Measurements from ENCODE around the gene AATK. TPM values are rescaled to one million over a fixed set of nuclear protein-coding genes. Genes with fewer than 3 reads are reported as not detected.

The AATK gene
- total and polyA plus RNA-seq, 2 experiments from 2014 or later: 5.7 to 6.3 TPM

GRCh38 chr17:81117672-81118198 is 48.3 kb downstream of the AATK start:
- Histone ChIP-seq H3K9me3 (ENCODE audit: low read depth) (no peaks in the 10 kb centered on the region), H2AFZ (no peak overlapping the region), H3K36me3 (replicated peaks; ENCODE audit: insufficient read depth, low read depth) (no peaks in the 10 kb centered on the region), H4K20me1 (ENCODE audit: insufficient read depth, poor library complexity, severe bottlenecking) (no peaks in the 10 kb centered on the region), H3K4me3 (no peak overlapping the region), H3K27me3 (no peaks in the 10 kb centered on the region), H3K9me2 (replicated peaks; ENCODE audit: insufficient read depth) (no peaks in the 10 kb centered on the region), H3K4me2 (no peak overlapping the region), H3K27ac (no peak overlapping the region), H3K4me1 (ENCODE audit: insufficient read depth) (no peaks in the 10 kb centered on the region), H3K79me2 (no peaks in the 10 kb centered on the region)
- DNase-seq (ENCODE audit: low spot score): no peak
- no peak for TF ChIP-seq CTCF (IDR thresholded peaks at IDR 0.05; ENCODE audit: poor library complexity)
- no peak for TF ChIP-seq EZH2 (IDR thresholded peaks at IDR 0.05; ENCODE audit: borderline replicate concordance)
- TF ChIP-seq EZH2phosphoT487 (IDR thresholded peaks at IDR 0.05; ENCODE audit: low read depth, severe bottlenecking, unreplicated experiment): no peak
- 86% methylated on average over 14 of the region's 20 CpGs for WGBS (ENCODE audit: low lambda C conversion rate, missing lambda C conversion rate)

GRCh38 chr17:81116704-81117103 is 49.3 kb downstream of the AATK start:
- no peak for DNase-seq (ENCODE audit: low spot score)
- 91% methylated on average over 8 of the region's 8 CpGs for WGBS (ENCODE audit: low lambda C conversion rate, missing lambda C conversion rate)
- TF ChIP-seq CTCF (IDR thresholded peaks at IDR 0.05; ENCODE audit: poor library complexity) (no peak), EZH2phosphoT487 (IDR thresholded peaks at IDR 0.05; ENCODE audit: low read depth, severe bottlenecking, unreplicated experiment) (no peak), EZH2 (IDR thresholded peaks at IDR 0.05; ENCODE audit: borderline replicate concordance) (no peak)

GRCh38 chr17:81115749-81116464 is 50.1 kb downstream of the AATK start:
- Histone ChIP-seq H3K4me2 (no peak overlapping the region), H2AFZ (no peak overlapping the region), H3K4me1 (ENCODE audit: insufficient read depth) (no peaks in the 10 kb centered on the region), H3K36me3 (replicated peaks; ENCODE audit: insufficient read depth, low read depth) (no peaks in the 10 kb centered on the region), H3K9me2 (replicated peaks; ENCODE audit: insufficient read depth) (no peaks in the 10 kb centered on the region), H3K27ac (no peak overlapping the region), H3K9me3 (ENCODE audit: low read depth) (no peaks in the 10 kb centered on the region), H4K20me1 (ENCODE audit: insufficient read depth, poor library complexity, severe bottlenecking) (no peaks in the 10 kb centered on the region), H3K27me3 (no peaks in the 10 kb centered on the region), H3K4me3 (no peak overlapping the region), H3K79me2 (no peaks in the 10 kb centered on the region)
- no peak for TF ChIP-seq CTCF (IDR thresholded peaks at IDR 0.05; ENCODE audit: poor library complexity)
- TF ChIP-seq EZH2phosphoT487 (IDR thresholded peaks at IDR 0.05; ENCODE audit: low read depth, severe bottlenecking, unreplicated experiment): no peak
- no peak for TF ChIP-seq EZH2 (IDR thresholded peaks at IDR 0.05; ENCODE audit: borderline replicate concordance)
- WGBS (ENCODE audit: low lambda C conversion rate, missing lambda C conversion rate): 83% methylated on average over 22 of the region's 22 CpGs
- DNase-seq (ENCODE audit: low spot score): no peak

More at GRCh38 chr17:81116704-81117103, 49.3 kb downstream of the AATK start:
- Histone ChIP-seq H2AFZ (no peak overlapping the region), H3K4me3 (no peak overlapping the region), H3K27me3 (no peaks in the 10 kb centered on the region), H3K36me3 (replicated peaks; ENCODE audit: insufficient read depth, low read depth) (no peaks in the 10 kb centered on the region), H3K79me2 (no peaks in the 10 kb centered on the region), H3K4me1 (ENCODE audit: insufficient read depth) (no peaks in the 10 kb centered on the region), H3K9me3 (ENCODE audit: low read depth) (no peaks in the 10 kb centered on the region), H4K20me1 (ENCODE audit: insufficient read depth, poor library complexity, severe bottlenecking) (no peaks in the 10 kb centered on the region), H3K27ac (no peak overlapping the region), H3K4me2 (no peak overlapping the region), H3K9me2 (replicated peaks; ENCODE audit: insufficient read depth) (no peaks in the 10 kb centered on the region)

Data from hepatocyte (in vitro differentiated cells).